RWPE2 (cell line): ENCODE data around the gene OR2AK2.

ENCODE experiments used
- ATAC-seq: fragments of 200-7000 bp; cut with Tn5 transposase; 3 replicates; pipeline ENCODE4 v1.9.1; 2021; ENCODE audit warnings: low read depth
- DNase-seq: peaks from one replicate; pipeline ENCODE4 v3.0.0-alpha.2; 2020; ENCODE audit warnings: low spot score
- H3K27ac ChIP-seq: fragments of 450-650 bp; 2 replicates; pipeline ENCODE4 v1.5.1; 2017; ENCODE audit warnings: mild to moderate bottlenecking; ENCODE audit not compliant: poor library complexity, severe bottlenecking
- H3K27me3 ChIP-seq: fragments of 250-450 bp; sonication (Bioruptor Pico); 2 replicates; pipeline ENCODE4 v1.5.1; 2021; ENCODE audit warnings: mild to moderate bottlenecking, moderate library complexity; ENCODE audit not compliant: insufficient read depth, poor library complexity, severe bottlenecking
- H3K36me3 ChIP-seq: fragments of 250-450 bp; sonication (Bioruptor Pico); 2 replicates; pipeline ENCODE4 v1.5.1; 2020; ENCODE audit warnings: low read depth, mild to moderate bottlenecking, moderate library complexity
- H3K4me1 ChIP-seq: fragments of 250-450 bp; sonication (Bioruptor Pico); 2 replicates; pipeline ENCODE4 v1.5.1; 2021; ENCODE audit warnings: mild to moderate bottlenecking, moderate library complexity; ENCODE audit not compliant: insufficient read depth, poor library complexity, severe bottlenecking
- H3K4me3 ChIP-seq: fragments of 250-450 bp; sonication (Bioruptor Pico); 2 replicates; pipeline ENCODE4 v1.5.1; 2021; ENCODE audit warnings: mild to moderate bottlenecking, moderate library complexity; ENCODE audit not compliant: severe bottlenecking
- H3K9me3 ChIP-seq: fragments of 250-450 bp; sonication (Bioruptor Pico); 2 replicates; pipeline ENCODE4 v1.5.1; 2021; ENCODE audit warnings: mild to moderate bottlenecking, moderate library complexity; ENCODE audit not compliant: severe bottlenecking
- CTCF ChIP-seq: fragments of 450-650 bp; IDR thresholded peaks from one replicate; pipeline ENCODE4 v1.5.1; 2017; ENCODE audit warnings: mild to moderate bottlenecking, moderate library complexity; ENCODE audit not compliant: poor library complexity, severe bottlenecking

OR2AK2 gene

GRCh38 chr1:247964933-247965332 lies at the start of gene OR2AK2:
Gene OR2AK2 (plus strand): TSS chr1:247965233. CDS start chr1:247965377, 144 bp downstream.
- no peak for DNase-seq
- no peak for TF ChIP-seq CTCF
- Histone ChIP-seq H3K9me3 (no peaks in the 10 kb centered on the region), H3K27ac (no peak within 1 kb of the TSS), H3K4me3 (no peak within 1 kb of the TSS), H3K27me3 (no peaks in the 10 kb centered on the region), H3K4me1 (no peaks in the 10 kb centered on the region), H3K36me3 (no peaks in the 10 kb centered on the region)
- no peak for ATAC-seq

GRCh38 chr1:247919952-247920351 lies 45.1 kb upstream of the OR2AK2 start, which contains the start of gene OR2T8:
Gene OR2T8 (plus strand): TSS chr1:247920252. CDS start chr1:247921018, 766 bp downstream.
- Histone ChIP-seq H3K27ac (no peak within 1 kb of the TSS), H3K9me3 (no peaks in the 10 kb centered on the region), H3K4me1 (no peaks in the 10 kb centered on the region), H3K4me3 (no peak within 1 kb of the TSS), H3K36me3 (no peaks in the 10 kb centered on the region), H3K27me3 (no peaks in the 10 kb centered on the region)
- ATAC-seq: no peak
- DNase-seq: no peak
- TF ChIP-seq CTCF: no peak

- Histone ChIP-seq H3K36me3 (no peaks in the 10 kb centered on the region), H3K4me1 (no peaks in the 10 kb centered on the region), H3K9me3 (no peaks in the 10 kb centered on the region), H3K27ac (no peak overlapping the region), H3K27me3 (no peaks in the 10 kb centered on the region), H3K4me3 (no peak overlapping the region)
- no peak for TF ChIP-seq CTCF
- ATAC-seq (no peak), DNase-seq (no peak)
These were observed 41.1 kb upstream of the OR2AK2 start for GRCh38 chr1:247923941-247924340.

- Histone ChIP-seq H3K27me3 (no peaks in the 10 kb centered on the region), H3K27ac (no peak within 1 kb of the TSS), H3K4me3 (no peak within 1 kb of the TSS), H3K4me1 (no peaks in the 10 kb centered on the region), H3K9me3 (no peaks in the 10 kb centered on the region), H3K36me3 (no peaks in the 10 kb centered on the region)
- DNase-seq (no peak), ATAC-seq (no peak)
- no peak for TF ChIP-seq CTCF
These were observed 40.2 kb upstream of the OR2AK2 start, which contains the start of gene OR2AJ1 for GRCh38 chr1:247924868-247925267. Gene OR2AJ1 (plus strand): TSS chr1:247924889. CDS start chr1:247933769, 8,880 bp downstream.

- Histone ChIP-seq H3K9me3 (no peaks in the 10 kb centered on the region), H3K4me1 (no peaks in the 10 kb centered on the region), H3K36me3 (no peaks in the 10 kb centered on the region), H3K27me3 (no peaks in the 10 kb centered on the region), H3K4me3 (no peak overlapping the region), H3K27ac (no peak overlapping the region)
- no peak for ATAC-seq
- TF ChIP-seq CTCF: no peak
- DNase-seq: no peak
These were observed 31.0 kb upstream of the OR2AK2 start for GRCh38 chr1:247933989-247934388.
